ENCODE data around the gene PACS2. TPM values are rescaled to one million over a fixed set of nuclear protein-coding genes. Genes with fewer than 3 reads are reported as not detected.

The PACS2 gene
- total and polyA plus RNA-seq, 2 experiments from 2014 or later = 41.1 to 54.5 TPM

DNA sequence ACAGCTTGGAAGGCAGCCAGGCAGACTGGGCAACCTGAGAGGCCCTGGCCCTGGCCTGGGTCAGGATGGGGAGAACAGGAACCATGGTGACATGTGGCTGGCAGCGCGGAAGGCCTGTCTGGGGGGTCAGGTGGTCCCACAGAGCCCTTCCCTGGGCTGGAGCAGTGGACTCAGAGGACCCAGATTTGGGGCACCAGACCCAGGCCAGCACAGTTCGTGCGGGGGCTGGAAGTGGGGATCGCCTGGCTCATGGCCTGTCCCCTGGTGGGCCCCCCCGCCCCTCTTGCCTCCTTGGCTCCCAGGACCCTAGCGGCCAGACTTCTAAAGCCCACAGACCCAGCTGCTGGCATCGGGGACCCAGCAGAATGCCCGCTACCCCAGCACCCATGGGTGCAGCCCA is 126.4 kb downstream of the PACS2 start:
- Histone ChIP-seq H3K9me2 (replicated peaks; ENCODE audit: insufficient read depth) (no peaks in the 10 kb centered on the region), H3K27ac (no peak overlapping the region), H3K4me1 (ENCODE audit: insufficient read depth) (no peaks in the 10 kb centered on the region), H3K4me2 (no peak overlapping the region), H4K20me1 (ENCODE audit: insufficient read depth, poor library complexity, severe bottlenecking) (peaks cover 22% of the 10 kb centered on the region), H3K9me3 (ENCODE audit: low read depth) (no peaks in the 10 kb centered on the region), H3K36me3 (replicated peaks; ENCODE audit: insufficient read depth, low read depth) (no peaks in the 10 kb centered on the region), H3K79me2 (peaks cover 22% of the 10 kb centered on the region), H2AFZ (no peak overlapping the region), H3K4me3 (no peak overlapping the region), H3K27me3 (no peaks in the 10 kb centered on the region)
- TF ChIP-seq EZH2phosphoT487 (IDR thresholded peaks at IDR 0.05; ENCODE audit: low read depth, severe bottlenecking, unreplicated experiment) = no peak
- TF ChIP-seq, protein P1, sequence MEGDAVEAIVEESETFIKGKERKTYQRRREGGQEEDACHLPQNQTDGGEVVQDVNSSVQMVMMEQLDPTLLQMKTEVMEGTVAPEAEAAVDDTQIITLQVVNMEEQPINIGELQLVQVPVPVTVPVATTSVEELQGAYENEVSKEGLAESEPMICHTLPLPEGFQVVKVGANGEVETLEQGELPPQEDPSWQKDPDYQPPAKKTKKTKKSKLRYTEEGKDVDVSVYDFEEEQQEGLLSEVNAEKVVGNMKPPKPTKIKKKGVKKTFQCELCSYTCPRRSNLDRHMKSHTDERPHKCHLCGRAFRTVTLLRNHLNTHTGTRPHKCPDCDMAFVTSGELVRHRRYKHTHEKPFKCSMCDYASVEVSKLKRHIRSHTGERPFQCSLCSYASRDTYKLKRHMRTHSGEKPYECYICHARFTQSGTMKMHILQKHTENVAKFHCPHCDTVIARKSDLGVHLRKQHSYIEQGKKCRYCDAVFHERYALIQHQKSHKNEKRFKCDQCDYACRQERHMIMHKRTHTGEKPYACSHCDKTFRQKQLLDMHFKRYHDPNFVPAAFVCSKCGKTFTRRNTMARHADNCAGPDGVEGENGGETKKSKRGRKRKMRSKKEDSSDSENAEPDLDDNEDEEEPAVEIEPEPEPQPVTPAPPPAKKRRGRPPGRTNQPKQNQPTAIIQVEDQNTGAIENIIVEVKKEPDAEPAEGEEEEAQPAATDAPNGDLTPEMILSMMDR (IDR thresholded peaks at IDR 0.05; ENCODE audit: poor library complexity) = no peak
- no peak for TF ChIP-seq EZH2 (IDR thresholded peaks at IDR 0.05; ENCODE audit: borderline replicate concordance)
- DNase-seq (ENCODE audit: low spot score) = no peak
- WGBS (ENCODE audit: low lambda C conversion rate, missing lambda C conversion rate) = 98% methylated on average over 5 of the region's 9 CpGs

DNA sequence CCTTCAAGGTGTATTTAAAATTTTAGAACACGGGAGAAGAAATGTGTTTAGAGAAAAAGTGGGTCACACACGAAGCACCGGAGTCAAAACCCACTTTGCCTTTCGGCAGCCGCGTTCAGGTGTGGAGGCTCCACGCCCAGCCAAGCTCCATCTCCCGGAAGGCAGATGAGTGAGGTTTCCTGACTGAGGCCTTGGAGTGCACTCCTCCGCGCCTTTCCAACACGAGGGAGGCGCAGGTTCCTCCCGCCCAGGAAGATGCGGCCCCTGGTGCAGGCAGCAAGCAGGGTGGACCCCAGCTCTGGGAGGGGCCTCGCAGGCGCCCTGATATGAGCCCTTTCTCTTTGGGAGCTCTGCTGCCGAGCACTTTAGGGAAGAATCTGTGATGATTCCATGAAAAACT is 127.6 kb downstream of the PACS2 start:
- Histone ChIP-seq H3K4me2 (no peak overlapping the region), H2AFZ (no peak overlapping the region), H3K27ac (no peak overlapping the region), H3K9me3 (ENCODE audit: low read depth) (no peaks in the 10 kb centered on the region), H3K4me3 (no peak overlapping the region), H4K20me1 (ENCODE audit: insufficient read depth, poor library complexity, severe bottlenecking) (peaks cover 12% of the 10 kb centered on the region), H3K9me2 (replicated peaks; ENCODE audit: insufficient read depth) (no peaks in the 10 kb centered on the region), H3K27me3 (no peaks in the 10 kb centered on the region), H3K36me3 (replicated peaks; ENCODE audit: insufficient read depth, low read depth) (no peaks in the 10 kb centered on the region), H3K4me1 (ENCODE audit: insufficient read depth) (no peaks in the 10 kb centered on the region), H3K79me2 (peaks cover 12% of the 10 kb centered on the region)
- no peak for DNase-seq (ENCODE audit: low spot score)
- 85% methylated on average over 17 of the region's 17 CpGs for WGBS (ENCODE audit: low lambda C conversion rate, missing lambda C conversion rate)
- TF ChIP-seq EZH2phosphoT487 (IDR thresholded peaks at IDR 0.05; ENCODE audit: low read depth, severe bottlenecking, unreplicated experiment) = no peak
- TF ChIP-seq, protein P1 (IDR thresholded peaks at IDR 0.05; ENCODE audit: poor library complexity) = no peak
- TF ChIP-seq EZH2 (IDR thresholded peaks at IDR 0.05; ENCODE audit: borderline replicate concordance) = no peak

DNA sequence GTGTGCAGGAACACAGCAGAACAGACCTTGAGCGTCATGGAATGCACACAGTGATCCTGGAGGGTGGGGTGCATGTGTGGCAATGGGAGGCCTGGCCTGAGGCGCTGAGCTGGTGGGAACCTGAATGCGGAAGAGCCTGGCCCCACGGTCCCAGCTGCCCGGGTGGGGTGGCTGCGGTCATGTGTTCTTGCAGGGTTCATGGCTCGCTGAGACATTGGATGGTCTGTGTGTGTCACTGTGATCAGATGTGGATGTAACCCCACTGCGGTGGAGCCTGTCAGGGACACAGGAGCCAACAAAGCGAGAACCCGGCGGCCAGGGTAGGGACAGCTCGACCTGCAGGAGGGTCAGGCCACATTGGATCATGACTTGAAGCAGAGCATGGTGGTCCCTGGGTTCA is 128.3 kb downstream of the PACS2 start:
- Histone ChIP-seq H3K4me3 (no peak overlapping the region), H3K79me2 (peaks cover 5% of the 10 kb centered on the region), H3K4me1 (ENCODE audit: insufficient read depth) (no peaks in the 10 kb centered on the region), H2AFZ (no peak overlapping the region), H3K27me3 (no peaks in the 10 kb centered on the region), H3K4me2 (no peak overlapping the region), H3K27ac (no peak overlapping the region), H3K36me3 (replicated peaks; ENCODE audit: insufficient read depth, low read depth) (no peaks in the 10 kb centered on the region), H3K9me2 (replicated peaks; ENCODE audit: insufficient read depth) (no peaks in the 10 kb centered on the region), H3K9me3 (ENCODE audit: low read depth) (no peaks in the 10 kb centered on the region), H4K20me1 (ENCODE audit: insufficient read depth, poor library complexity, severe bottlenecking) (peaks cover 6% of the 10 kb centered on the region)
- TF ChIP-seq EZH2 (IDR thresholded peaks at IDR 0.05; ENCODE audit: borderline replicate concordance) (no peak), EZH2phosphoT487 (IDR thresholded peaks at IDR 0.05; ENCODE audit: low read depth, severe bottlenecking, unreplicated experiment) (no peak)
- TF ChIP-seq, protein P1 (IDR thresholded peaks at IDR 0.05; ENCODE audit: poor library complexity) = no peak
- no peak for DNase-seq (ENCODE audit: low spot score)
- WGBS (ENCODE audit: low lambda C conversion rate, missing lambda C conversion rate) = 87% methylated on average over 12 of the region's 12 CpGs

DNA sequence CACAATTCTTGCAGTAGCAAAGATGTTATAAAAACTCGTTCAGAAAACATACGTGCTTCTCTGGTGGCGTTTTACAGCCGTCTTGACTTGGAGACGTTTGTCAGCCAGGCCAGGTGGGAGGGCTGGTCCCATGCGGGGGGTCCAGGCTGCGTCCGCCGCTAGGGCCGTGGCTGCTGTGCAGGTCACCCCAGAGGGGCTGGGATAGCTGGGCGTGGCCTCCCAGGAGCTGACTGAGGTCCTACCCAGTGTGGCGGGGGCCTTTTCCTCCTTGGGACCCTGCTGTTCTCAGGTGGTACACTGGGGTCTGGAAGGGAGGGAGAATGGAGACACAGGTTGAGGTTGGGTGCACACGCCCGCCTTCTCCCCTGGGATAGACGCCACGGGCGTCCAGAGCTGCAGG is 130.3 kb downstream of the PACS2 start:
- H3K9me3 ChIP-seq (ENCODE audit: low read depth) = no peaks in the 10 kb centered on the region
- TF ChIP-seq, protein P1 (IDR thresholded peaks at IDR 0.05; ENCODE audit: poor library complexity) = no peak
- TF ChIP-seq EZH2phosphoT487 (IDR thresholded peaks at IDR 0.05; ENCODE audit: low read depth, severe bottlenecking, unreplicated experiment) (no peak), EZH2 (IDR thresholded peaks at IDR 0.05; ENCODE audit: borderline replicate concordance) (no peak)
- H3K27ac ChIP-seq = no peak overlapping the region
- H3K79me2 ChIP-seq = peaks cover 2% of the 10 kb centered on the region
- no peak overlapping the region for H3K4me3 ChIP-seq
- no peaks in the 10 kb centered on the region for H3K27me3 ChIP-seq
- H4K20me1 ChIP-seq (ENCODE audit: insufficient read depth, poor library complexity, severe bottlenecking) = no peaks in the 10 kb centered on the region
- no peak overlapping the region for H3K4me2 ChIP-seq
- no peaks in the 10 kb centered on the region for H3K9me2 ChIP-seq (replicated peaks; ENCODE audit: insufficient read depth)
- no peak for DNase-seq (ENCODE audit: low spot score)
- no peak overlapping the region for H2AFZ ChIP-seq
- H3K36me3 ChIP-seq (replicated peaks; ENCODE audit: insufficient read depth, low read depth) = no peaks in the 10 kb centered on the region
- no peaks in the 10 kb centered on the region for H3K4me1 ChIP-seq (ENCODE audit: insufficient read depth)
- WGBS (ENCODE audit: low lambda C conversion rate, missing lambda C conversion rate) = 92% methylated on average over 17 of the region's 17 CpGs
